Spleen (tissue), 7 donors: ENCODE results near the gene AKT1.

Source experiments
- CTCF ChIP-seq, 11 experiments: fragments of 200-600 bp in 7 of 11; fragments of 450-650 bp in 4 of 11; sonication (generic) in 4 of 11; IDR thresholded peaks in 8 of 11; conservative IDR thresholded peaks in 3 of 11; 1 replicate in 7 of 11; 2 replicates in 4 of 11; pipeline versions ENCODE4 v1.4.0 to v1.8.0; 2016 to 2021; ENCODE audit warnings: antibody characterized with exemption in 11 of 11, inconsistent platforms in 4 of 11, mild to moderate bottlenecking in 1 of 11
- POLR2A ChIP-seq, 3 donors: fragments of 450-650 bp; IDR thresholded peaks; one replicate each; pipeline ENCODE4 v1.5.1; 2017; ENCODE audit warnings: antibody characterized with exemption in 3 of 3, mild to moderate bottlenecking in 1 of 3
- donor health status: DM: no; HTN: no; CAD: no; lungs with moderate emphysema.
- donor health status: DM: no; HTN: no; CAD: no.
- donor health status: DM: no; HTN: no; CAD: no.

GRCh38 chr14:104783484-104784217 is 11.9 kb downstream of the AKT1 start:
- TF ChIP-seq CTCF (IDR thresholded peaks at IDR 0.05 in 8 of 11, conservative IDR thresholded peaks at IDR 0.05 in 3 of 11) (no peak), POLR2A (IDR thresholded peaks at IDR 0.05) (no peak)
